Right forelimb (tissue), 1 donor: ENCODE data around the gene EXO5.
"Not testable (repeated sequence)": the region's sequence is repeated elsewhere in the genome, so short reads cannot be mapped to it uniquely, and the experiment has no call there.

Experiments used
- DNase-seq: peaks from one replicate; pipeline ENCODE4 v3.0.0-alpha.2; 2018

The EXO5 gene, protein sequence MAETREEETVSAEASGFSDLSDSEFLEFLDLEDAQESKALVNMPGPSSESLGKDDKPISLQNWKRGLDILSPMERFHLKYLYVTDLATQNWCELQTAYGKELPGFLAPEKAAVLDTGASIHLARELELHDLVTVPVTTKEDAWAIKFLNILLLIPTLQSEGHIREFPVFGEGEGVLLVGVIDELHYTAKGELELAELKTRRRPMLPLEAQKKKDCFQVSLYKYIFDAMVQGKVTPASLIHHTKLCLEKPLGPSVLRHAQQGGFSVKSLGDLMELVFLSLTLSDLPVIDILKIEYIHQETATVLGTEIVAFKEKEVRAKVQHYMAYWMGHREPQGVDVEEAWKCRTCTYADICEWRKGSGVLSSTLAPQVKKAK

GRCh38 chr1:40508375-40509341 is at the start of gene EXO5:
Gene EXO5, plus strand, starts transcription at chr1:40508767. Its CDS starts 5,778 bp downstream, at chr1:40514545.
- peak; percentile 89 for DNase-seq

DNA sequence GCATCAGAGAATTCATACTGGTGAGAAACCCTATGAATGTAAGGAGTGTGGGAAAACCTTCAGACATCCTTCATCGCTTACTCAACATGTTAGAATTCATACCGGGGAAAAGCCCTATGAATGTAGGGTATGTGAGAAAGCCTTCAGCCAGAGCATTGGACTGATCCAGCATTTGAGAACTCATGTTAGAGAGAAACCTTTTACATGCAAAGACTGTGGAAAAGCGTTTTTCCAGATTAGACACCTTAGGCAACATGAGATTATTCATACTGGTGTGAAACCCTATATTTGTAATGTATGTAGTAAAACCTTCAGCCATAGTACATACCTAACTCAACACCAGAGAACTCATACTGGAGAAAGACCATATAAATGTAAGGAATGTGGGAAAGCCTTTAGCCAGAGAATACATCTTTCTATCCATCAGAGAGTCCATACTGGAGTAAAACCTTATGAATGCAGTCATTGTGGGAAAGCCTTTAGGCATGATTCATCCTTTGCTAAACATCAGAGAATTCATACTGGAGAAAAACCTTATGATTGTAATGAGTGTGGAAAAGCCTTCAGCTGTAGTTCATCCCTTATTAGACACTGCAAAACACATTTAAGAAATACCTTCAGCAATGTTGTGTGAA is 45.5 kb upstream of the EXO5 start:
- no peak for DNase-seq

DNA sequence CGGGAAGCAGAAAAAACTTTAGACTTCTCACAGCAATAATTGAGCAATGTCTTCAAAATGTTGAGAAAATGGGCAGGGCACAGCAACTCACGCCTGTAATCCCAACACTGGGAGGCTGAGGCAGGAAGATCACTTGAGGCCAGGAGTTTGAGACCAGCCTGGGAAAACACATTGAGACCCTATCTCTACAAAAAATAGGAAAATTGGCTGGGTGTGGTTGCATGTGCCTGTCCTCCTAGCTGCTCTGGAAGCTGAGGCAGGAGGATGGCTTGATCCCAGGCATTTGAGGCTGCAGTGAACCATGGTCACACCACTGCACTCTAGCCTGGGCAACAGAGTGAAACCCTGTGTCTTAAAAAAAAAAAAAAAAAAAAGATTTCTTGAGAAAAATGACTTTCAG is 39.2 kb upstream of the EXO5 start:
- no peak for DNase-seq

DNA sequence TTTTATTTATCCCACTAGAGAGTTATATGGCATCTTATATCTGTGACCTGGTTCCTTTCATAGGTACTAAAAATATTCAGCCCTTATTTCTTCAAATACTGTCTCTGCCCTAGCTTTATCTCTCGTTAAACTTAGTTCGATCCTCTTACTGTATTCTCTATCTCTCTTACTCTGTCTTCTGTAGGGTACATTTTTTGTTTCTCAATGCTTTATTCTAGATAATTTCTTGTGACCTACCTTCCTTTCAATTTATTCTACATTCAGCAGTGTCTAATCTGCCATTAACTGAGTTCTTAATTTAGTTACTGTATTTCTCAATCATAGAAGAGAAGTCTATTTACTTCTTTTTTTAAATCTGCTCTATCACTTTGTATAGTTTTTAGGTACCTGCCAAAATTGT is 33.3 kb upstream of the EXO5 start:
- DNase-seq, result no peak

DNA sequence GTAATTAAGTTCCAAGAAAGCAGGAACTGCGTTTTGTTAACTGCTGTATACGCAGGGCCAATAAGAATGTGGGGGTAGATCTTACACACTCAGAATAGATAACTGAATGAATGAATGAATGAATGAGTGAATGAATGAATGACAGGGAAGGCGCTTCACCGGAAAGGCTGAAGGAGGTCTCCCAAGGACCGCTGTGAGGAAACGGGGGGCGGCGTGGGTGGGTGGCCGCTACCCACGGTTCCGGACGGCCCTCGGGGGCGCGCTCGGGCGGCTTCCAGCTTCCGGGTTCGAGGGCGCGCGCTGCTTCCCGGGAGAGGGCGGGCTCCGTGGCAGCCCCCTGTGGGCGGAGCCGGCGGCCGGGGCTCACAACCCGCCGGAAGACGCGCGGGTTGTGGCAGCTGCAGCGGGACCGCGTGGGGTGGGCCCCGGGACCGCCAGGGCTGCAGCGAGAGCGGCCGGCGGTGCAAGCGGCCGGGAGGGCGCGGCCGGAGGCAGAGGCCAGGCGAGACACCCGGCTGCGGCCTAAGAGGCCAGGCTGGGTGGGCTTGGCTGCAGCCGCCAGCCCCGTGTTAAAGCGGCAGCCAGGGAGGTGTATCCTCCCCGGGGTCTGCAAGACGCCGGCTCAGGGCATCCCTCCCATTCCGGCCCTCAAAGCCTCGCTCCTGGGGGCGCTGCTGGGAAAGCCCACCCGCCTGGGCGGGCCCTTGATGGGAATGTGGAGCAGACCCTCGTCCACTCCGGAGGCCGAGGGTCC is 31.5 kb upstream of the EXO5 start, which contains the start of gene ZFP69:
Gene ZFP69 (plus strand): TSS at position 367 of the 754 bp plus-strand sequence. CDS start 2,072 bp downstream, outside the sequence.
- peak; percentile 89 for DNase-seq

- DNase-seq, result peak; percentile 57
These were observed 30.9 kb upstream of the EXO5 start for GRCh38 chr1:40477678-40478053.

- DNase-seq, result no peak
These were observed 30.3 kb upstream of the EXO5 start for GRCh38 chr1:40478276-40478675.

- no peak for DNase-seq
These were observed 29.4 kb upstream of the EXO5 start for GRCh38 chr1:40479156-40479555.

GRCh38 chr1:40495315-40495903 is 13.2 kb upstream of the EXO5 start:
- DNase-seq, result no peak

DNA sequence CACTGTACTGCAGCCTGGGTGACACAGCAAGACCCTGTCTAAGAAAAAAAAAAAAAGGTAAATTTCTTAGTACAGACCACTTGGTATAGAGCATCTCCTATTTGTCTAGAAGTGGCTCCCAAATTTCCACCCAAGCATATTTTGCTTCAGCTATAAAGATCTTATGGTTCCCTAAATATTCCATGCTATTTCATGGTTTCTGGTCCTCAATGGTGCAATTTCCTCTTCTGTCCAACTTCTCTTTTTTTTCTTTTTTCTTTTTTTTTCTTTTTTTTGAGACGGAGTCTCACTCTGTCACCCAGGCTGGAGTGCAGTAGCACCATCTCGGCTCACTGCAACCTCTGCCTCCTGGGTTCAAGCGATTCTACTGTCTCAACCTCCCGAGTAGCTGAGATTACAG is 5.9 kb upstream of the EXO5 start:
- DNase-seq, result not testable (repeated sequence)

DNA sequence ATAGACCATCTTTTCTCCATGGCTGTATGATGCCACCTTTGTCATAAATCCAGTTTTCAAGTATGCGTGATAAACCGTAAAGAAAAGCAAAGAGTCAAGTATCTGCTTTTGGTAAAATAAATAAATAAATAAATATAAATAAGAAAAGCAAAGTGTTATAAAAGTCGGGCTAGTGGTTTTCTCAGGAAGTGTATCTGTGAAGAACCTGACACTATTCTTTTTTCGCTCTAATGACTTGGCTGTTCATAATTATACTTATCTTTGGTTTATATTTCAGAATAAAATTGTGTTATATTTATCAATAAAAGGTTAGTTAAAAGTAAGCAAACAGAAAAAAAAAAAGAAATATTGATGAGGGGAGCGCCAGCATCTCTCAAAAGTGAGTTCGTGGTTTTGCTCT is 594 bp upstream of the EXO5 start:
- DNase-seq, result no peak

GRCh38 chr1:40519517-40519916 is 10.9 kb downstream of the EXO5 start:
- no peak for DNase-seq

GRCh38 chr1:40530735-40531380 is 22.3 kb downstream of the EXO5 start:
- DNase-seq, result no peak

GRCh38 chr1:40531381-40532061 is 23.0 kb downstream of the EXO5 start, which contains the start of gene ZNF684:
Gene ZNF684, plus strand, starts transcription at chr1:40531637. Its CDS starts 1,530 bp downstream, at chr1:40533167.
- DNase-seq, result peak; percentile 88

- no peak for DNase-seq
These were observed 23.5 kb downstream of the EXO5 start for GRCh38 chr1:40532062-40532389.

DNA sequence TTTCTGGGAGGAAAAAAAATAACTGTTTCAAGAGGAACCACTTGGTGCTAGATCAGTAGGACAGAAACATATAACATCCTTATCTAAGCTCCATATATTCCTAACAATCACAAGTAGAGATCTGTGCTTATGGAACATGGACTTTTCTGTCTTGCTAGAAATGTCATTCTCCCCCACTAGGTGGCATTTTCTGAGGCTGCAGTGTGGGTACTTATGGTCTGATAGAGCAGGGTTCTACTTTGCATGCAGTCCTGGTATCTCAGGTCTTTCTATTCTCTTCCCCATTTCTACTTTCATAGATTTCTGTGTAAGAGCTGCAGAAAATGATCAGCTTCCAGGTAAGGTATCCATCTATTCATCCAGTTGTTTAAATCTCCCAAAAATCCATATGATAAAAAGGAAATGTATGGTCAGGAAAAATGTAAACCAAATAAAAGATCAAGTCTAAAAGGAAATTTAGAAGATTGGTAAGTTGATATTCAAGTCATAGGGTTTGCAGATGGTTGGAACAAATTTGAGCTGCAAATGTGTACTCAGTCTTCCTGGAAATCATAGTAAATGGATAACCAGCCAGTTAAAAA is 24.4 kb downstream of the EXO5 start:
- no peak for DNase-seq

DNA sequence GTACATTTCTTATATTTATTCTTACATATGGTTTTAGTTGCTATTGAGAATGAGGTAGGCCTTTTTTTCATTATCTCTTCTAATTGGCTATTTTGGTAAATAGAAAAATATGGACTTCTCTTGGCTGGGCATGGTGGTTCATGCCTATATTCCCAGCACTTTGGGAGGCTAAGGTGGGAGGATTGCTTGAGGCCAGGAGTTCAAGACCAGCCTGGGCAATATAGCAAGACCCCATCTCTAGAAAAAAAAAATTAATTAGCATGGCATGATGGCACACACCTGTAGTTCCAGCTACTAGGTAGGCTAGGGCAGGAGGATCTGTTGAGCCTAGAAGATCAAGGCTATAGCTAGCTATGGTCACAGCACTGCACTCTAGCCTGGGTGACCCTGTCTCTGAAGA is 26.0 kb downstream of the EXO5 start:
- DNase-seq, result no peak

DNA sequence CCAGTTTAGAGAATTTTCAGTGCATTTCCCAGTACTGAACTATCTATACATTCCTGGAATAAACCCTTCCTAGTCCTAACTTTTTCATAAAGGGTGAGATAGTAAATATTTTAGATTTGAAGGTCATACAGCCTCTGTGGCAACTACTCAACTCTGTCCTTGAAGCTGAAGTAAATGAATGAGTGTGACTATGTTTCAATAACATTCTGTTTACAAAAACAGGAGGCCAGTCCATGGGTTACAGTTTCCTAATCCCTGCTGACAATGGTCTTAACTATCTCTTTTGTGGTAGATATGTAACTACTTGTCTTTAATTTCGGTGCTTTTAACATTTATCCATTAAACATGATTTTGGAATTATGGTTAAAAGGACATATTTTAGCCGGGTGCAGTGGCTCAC is 27.2 kb downstream of the EXO5 start:
- DNase-seq, result no peak

GRCh38 chr1:40539338-40539737 is 30.8 kb downstream of the EXO5 start:
- no peak for DNase-seq

DNA sequence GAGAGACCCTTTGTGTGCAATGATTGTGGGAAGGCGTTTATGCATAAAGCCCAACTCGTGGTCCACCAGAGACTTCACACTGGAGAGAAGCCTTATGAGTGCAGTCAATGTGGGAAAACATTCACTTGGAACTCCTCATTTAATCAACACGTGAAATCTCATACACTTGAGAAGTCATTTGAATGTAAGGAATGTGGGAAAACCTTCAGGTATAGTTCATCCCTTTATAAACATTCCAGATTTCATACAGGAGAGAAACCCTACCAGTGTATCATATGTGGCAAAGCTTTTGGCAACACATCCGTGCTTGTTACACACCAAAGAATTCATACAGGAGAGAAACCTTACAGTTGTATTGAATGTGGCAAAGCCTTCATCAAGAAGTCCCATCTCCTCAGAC is 38.4 kb downstream of the EXO5 start:
- no peak for DNase-seq

DNA sequence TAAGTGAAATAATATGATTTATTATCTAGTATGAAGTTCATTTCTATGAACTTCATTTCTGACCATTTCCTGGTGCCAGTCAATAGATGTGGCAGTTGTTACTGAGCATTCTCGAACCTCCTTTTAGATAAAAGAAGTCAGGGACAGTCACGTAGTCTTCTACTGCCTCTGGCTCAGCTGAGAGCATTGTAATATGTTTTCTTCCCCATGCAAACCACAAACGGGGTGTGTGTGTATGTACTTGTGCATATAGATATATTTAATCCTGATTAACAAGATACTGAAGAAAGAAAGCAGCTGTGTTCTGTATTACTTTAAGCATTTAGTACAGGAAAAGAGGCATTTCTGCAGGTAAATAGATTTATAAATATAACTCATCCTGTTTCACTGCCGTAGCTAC is 44.5 kb downstream of the EXO5 start:
- no peak for DNase-seq
